HepG2 (cell line): Measurements from ENCODE around the gene PSMB8. TPM values are rescaled to one million over a fixed set of nuclear protein-coding genes. Genes with fewer than 3 reads are reported as not detected.

Source experiments
- BORCS8-MEF2B ChIP-seq: sonication (generic); formaldehyde crosslinking; IDR thresholded peaks from 2 replicates; pipeline ENCODE4 v1.8.0; 2022; ENCODE audit warnings: mild to moderate bottlenecking, missing genetic modification reagents
- FOXC1 ChIP-seq: sonication (generic); formaldehyde crosslinking; IDR thresholded peaks from 2 replicates; pipeline ENCODE4 v1.8.0; 2022; ENCODE audit warnings: mild to moderate bottlenecking, missing genetic modification reagents, borderline replicate concordance
- HMG20B ChIP-seq: conservative IDR thresholded peaks from 2 replicates; pipeline ENCODE4 v1.6.1; 2016; ENCODE audit warnings: missing genetic modification reagents, missing compliant biosample characterization
- HOMEZ ChIP-seq: IDR thresholded peaks from 2 replicates; pipeline ENCODE4 v1.6.1; 2016; ENCODE audit warnings: low read depth
- MTF1 ChIP-seq: sonication (generic); formaldehyde crosslinking; IDR thresholded peaks from 2 replicates; pipeline ENCODE4 v1.5.0; 2020; ENCODE audit warnings: missing genetic modification reagents
- SP1 ChIP-seq, 2 experiments: fragments of 450-650 bp in 1 of 2; sonication (generic) in 1 of 2; formaldehyde crosslinking in 1 of 2; IDR thresholded peaks; 2 replicates each; pipeline versions ENCODE4 v1.4.0 to v1.6.1; 2016 to 2020; ENCODE audit warnings: missing genetic modification reagents in 1 of 2
- ZNF253 ChIP-seq: sonication (generic); formaldehyde crosslinking; IDR thresholded peaks from 2 replicates; pipeline ENCODE4 v1.8.0; 2022; ENCODE audit warnings: mild to moderate bottlenecking, missing genetic modification reagents, borderline replicate concordance
- ZNF841 ChIP-seq: sonication (generic); formaldehyde crosslinking; IDR thresholded peaks from 2 replicates; pipeline ENCODE4 v1.8.1; 2023; ENCODE audit warnings: missing genetic modification reagents, borderline replicate concordance
- polyA plus RNA-seq, 8 experiments: library from polyadenylated mRNA; depleted of rRNA in 3 of 8; stranded (reverse) in 7 of 8; unstranded in 1 of 8; fragments of >200 nt; fragmentation: Illumina TruSeq in 4 of 8; extraction: Trizol in 4 of 8; gene quantifications; 2 replicates each; pipeline versions ENCODE4 v1.2.1 to v1.2.3, GENCODE V29; 2011 to 2016; ENCODE audit warnings: low read depth in 4 of 8, missing spikeins in 1 of 8, mixed read lengths in 1 of 8; ENCODE audit not compliant: insufficient read depth in 1 of 8
- total RNA-seq, 5 experiments: library from RNA; depleted of rRNA; stranded (reverse); fragments of >200 nt; fragmentation: Illumina TruSeq; extraction: Trizol; gene quantifications; 2 replicates each; pipeline ENCODE4 v1.2.3, GENCODE V29; 2016; ENCODE audit warnings: low read depth in 1 of 5
- TF ChIP-seq, protein P1 (sequence below): sonication (generic); formaldehyde crosslinking; IDR thresholded peaks from 2 replicates; pipeline ENCODE4 v1.9.0; 2022; ENCODE audit warnings: low read depth, missing genetic modification reagents
- TF ChIP-seq, protein P2 (sequence below), 2 experiments: sonication (generic) in 1 of 2; formaldehyde crosslinking in 1 of 2; IDR thresholded peaks; 2 replicates each; pipeline versions ENCODE4 v1.4.0 to v1.6.1; 2016 to 2020; ENCODE audit warnings: borderline replicate concordance in 1 of 2, low read depth in 1 of 2, mild to moderate bottlenecking in 1 of 2, missing genetic modification reagents in 1 of 2
- TF ChIP-seq, protein P3 (sequence below): sonication (generic); formaldehyde crosslinking; IDR thresholded peaks from 2 replicates; pipeline ENCODE4 v1.5.0; 2020; ENCODE audit warnings: mild to moderate bottlenecking, missing genetic modification reagents, borderline replicate concordance

PSMB8 gene
- total and polyA plus RNA-seq, 2 of the 13 experiments (the other 11 are each of a cell fraction or from before 2014, with no cell fraction given): 30.7 to 64.7 TPM

DNA sequence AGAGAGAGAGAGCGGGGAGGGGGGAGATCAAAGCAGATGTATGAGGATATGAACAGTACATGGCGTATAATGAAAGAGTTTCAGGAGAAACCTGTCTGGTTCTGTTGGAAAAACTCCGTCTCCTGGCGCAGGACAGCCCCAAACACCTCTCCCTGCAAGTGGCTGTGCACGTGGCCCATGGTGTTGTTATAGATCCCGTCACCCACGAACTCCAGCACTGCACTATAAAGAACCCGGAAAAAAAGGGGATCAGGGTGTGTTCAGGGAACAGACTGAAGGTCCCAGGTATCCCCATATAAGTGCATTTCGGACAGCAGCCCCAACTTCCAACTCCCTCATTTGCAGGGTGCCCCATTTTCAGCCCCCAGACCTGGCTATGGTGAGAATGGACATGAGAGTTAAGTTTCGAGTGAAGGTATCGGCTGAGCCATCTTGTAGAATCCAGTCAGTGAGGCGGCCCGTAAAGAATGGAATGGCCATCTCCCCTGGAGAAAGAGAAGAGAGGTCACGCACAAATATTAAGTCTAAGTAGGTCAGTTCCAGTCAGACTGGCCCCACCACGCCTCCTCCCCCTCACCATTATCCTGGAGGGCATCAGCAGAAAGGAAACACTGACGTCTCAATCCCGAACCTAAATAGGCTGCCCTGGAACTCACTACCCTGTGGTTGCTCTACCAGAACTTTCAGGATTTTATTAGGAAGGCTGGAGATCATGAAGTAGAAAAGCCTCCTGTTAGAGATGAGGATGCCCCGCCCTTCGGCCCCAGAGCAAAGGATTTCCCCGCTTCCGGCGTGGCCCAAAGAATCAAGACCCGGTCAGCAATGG lies 8.4 kb upstream of the PSMB8 start (continued):
- TF ChIP-seq, protein P1, sequence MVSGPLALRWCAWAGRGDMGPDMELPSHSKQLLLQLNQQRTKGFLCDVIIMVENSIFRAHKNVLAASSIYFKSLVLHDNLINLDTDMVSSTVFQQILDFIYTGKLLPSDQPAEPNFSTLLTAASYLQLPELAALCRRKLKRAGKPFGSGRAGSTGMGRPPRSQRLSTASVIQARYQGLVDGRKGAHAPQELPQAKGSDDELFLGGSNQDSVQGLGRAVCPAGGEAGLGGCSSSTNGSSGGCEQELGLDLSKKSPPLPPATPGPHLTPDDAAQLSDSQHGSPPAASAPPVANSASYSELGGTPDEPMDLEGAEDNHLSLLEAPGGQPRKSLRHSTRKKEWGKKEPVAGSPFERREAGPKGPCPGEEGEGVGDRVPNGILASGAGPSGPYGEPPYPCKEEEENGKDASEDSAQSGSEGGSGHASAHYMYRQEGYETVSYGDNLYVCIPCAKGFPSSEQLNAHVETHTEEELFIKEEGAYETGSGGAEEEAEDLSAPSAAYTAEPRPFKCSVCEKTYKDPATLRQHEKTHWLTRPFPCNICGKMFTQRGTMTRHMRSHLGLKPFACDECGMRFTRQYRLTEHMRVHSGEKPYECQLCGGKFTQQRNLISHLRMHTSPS: no peak
- no peak for TF ChIP-seq ZNF841 (CRISPR knock-in tag)
- TF ChIP-seq, protein P2, sequence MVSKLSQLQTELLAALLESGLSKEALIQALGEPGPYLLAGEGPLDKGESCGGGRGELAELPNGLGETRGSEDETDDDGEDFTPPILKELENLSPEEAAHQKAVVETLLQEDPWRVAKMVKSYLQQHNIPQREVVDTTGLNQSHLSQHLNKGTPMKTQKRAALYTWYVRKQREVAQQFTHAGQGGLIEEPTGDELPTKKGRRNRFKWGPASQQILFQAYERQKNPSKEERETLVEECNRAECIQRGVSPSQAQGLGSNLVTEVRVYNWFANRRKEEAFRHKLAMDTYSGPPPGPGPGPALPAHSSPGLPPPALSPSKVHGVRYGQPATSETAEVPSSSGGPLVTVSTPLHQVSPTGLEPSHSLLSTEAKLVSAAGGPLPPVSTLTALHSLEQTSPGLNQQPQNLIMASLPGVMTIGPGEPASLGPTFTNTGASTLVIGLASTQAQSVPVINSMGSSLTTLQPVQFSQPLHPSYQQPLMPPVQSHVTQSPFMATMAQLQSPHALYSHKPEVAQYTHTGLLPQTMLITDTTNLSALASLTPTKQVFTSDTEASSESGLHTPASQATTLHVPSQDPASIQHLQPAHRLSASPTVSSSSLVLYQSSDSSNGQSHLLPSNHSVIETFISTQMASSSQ (IDR thresholded peaks at IDR 0.05; ENCODE audit: low read depth): no peak
- TF ChIP-seq, protein P2 (CRISPR knock-in tag; IDR thresholded peaks at IDR 0.05; ENCODE audit: borderline replicate concordance): no peak
- TF ChIP-seq BORCS8-MEF2B (CRISPR knock-in tag): no peak
- TF ChIP-seq FOXC1 (CRISPR knock-in tag): no peak
- TF ChIP-seq HMG20B (CRISPR knock-in tag): 0 out of 2 replicates have a peak, but pooled peaks have one; percentile 7
- TF ChIP-seq ZNF253 (CRISPR knock-in tag): no peak
- TF ChIP-seq, protein P3, sequence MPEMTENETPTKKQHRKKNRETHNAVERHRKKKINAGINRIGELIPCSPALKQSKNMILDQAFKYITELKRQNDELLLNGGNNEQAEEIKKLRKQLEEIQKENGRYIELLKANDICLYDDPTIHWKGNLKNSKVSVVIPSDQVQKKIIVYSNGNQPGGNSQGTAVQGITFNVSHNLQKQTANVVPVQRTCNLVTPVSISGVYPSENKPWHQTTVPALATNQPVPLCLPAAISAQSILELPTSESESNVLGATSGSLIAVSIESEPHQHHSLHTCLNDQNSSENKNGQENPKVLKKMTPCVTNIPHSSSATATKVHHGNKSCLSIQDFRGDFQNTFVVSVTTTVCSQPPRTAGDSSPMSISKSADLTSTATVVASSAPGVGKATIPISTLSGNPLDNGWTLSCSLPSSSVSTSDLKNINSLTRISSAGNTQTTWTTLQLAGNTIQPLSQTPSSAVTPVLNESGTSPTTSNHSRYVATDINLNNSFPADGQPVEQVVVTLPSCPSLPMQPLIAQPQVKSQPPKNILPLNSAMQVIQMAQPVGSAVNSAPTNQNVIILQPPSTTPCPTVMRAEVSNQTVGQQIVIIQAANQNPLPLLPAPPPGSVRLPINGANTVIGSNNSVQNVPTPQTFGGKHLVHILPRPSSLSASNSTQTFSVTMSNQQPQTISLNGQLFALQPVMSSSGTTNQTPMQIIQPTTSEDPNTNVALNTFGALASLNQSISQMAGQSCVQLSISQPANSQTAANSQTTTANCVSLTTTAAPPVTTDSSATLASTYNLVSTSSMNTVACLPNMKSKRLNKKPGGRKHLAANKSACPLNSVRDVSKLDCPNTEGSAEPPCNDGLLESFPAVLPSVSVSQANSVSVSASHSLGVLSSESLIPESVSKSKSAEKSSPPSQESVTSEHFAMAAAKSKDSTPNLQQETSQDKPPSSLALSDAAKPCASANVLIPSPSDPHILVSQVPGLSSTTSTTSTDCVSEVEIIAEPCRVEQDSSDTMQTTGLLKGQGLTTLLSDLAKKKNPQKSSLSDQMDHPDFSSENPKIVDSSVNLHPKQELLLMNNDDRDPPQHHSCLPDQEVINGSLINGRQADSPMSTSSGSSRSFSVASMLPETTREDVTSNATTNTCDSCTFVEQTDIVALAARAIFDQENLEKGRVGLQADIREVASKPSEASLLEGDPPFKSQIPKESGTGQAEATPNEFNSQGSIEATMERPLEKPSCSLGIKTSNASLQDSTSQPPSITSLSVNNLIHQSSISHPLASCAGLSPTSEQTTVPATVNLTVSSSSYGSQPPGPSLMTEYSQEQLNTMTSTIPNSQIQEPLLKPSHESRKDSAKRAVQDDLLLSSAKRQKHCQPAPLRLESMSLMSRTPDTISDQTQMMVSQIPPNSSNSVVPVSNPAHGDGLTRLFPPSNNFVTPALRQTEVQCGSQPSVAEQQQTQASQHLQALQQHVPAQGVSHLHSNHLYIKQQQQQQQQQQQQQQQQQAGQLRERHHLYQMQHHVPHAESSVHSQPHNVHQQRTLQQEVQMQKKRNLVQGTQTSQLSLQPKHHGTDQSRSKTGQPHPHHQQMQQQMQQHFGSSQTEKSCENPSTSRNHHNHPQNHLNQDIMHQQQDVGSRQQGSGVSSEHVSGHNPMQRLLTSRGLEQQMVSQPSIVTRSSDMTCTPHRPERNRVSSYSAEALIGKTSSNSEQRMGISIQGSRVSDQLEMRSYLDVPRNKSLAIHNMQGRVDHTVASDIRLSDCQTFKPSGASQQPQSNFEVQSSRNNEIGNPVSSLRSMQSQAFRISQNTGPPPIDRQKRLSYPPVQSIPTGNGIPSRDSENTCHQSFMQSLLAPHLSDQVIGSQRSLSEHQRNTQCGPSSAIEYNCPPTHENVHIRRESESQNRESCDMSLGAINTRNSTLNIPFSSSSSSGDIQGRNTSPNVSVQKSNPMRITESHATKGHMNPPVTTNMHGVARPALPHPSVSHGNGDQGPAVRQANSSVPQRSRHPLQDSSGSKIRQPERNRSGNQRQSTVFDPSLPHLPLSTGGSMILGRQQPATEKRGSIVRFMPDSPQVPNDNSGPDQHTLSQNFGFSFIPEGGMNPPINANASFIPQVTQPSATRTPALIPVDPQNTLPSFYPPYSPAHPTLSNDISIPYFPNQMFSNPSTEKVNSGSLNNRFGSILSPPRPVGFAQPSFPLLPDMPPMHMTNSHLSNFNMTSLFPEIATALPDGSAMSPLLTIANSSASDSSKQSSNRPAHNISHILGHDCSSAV (CRISPR knock-in tag): no peak
- no peak for TF ChIP-seq MTF1 (CRISPR knock-in tag)
- TF ChIP-seq SP1 (IDR thresholded peaks at IDR 0.05): no peak
- TF ChIP-seq SP1 (CRISPR knock-in tag; IDR thresholded peaks at IDR 0.05): no peak
- TF ChIP-seq HOMEZ (CRISPR knock-in tag): no peak
